Upper lobe of left lung (tissue), 4 donors: ENCODE results near the gene RACGAP1.

Experiments
- CTCF ChIP-seq, 6 experiments: fragments of 450-650 bp in 4 of 6; fragments of 200-600 bp in 2 of 6; sonication (generic) in 2 of 6; IDR thresholded peaks; one replicate each; pipeline ENCODE4 v1.5.1; 2016 to 2019; ENCODE audit warnings: antibody characterized with exemption in 6 of 6
- EP300 ChIP-seq, 4 donors: sonication (generic); formaldehyde crosslinking; IDR thresholded peaks; one replicate each; pipeline ENCODE4 v1.5.1; 2017; ENCODE audit warnings: antibody characterized with exemption in 4 of 4, control low read depth in 2 of 4

- TF ChIP-seq CTCF (IDR thresholded peaks at IDR 0.05): no peak
- no peak for TF ChIP-seq EP300 (IDR thresholded peaks at IDR 0.05)
Measured at GRCh38 chr12:49950273-49951251, 74.7 kb downstream of the RACGAP1 start, which contains the start of gene AQP2.
